NCI-H1092 (cell line): ENCODE data around the gene PSENEN.
A peak's percentile ranks its signal among the peaks of the same experiment; 100 is the strongest.
"Not testable (repeated sequence)": the region's sequence is repeated elsewhere in the genome, so short reads cannot be mapped to it uniquely, and the experiment has no call there.

Experiments
- DNase-seq: peaks from one replicate; lab custom pipeline; 2025; lab: John Stamatoyannopoulos, UW

PSENEN gene

GRCh38 chr19:35751839-35752745, 6.6 kb downstream of the PSENEN start:
- no peak for DNase-seq

DNA sequence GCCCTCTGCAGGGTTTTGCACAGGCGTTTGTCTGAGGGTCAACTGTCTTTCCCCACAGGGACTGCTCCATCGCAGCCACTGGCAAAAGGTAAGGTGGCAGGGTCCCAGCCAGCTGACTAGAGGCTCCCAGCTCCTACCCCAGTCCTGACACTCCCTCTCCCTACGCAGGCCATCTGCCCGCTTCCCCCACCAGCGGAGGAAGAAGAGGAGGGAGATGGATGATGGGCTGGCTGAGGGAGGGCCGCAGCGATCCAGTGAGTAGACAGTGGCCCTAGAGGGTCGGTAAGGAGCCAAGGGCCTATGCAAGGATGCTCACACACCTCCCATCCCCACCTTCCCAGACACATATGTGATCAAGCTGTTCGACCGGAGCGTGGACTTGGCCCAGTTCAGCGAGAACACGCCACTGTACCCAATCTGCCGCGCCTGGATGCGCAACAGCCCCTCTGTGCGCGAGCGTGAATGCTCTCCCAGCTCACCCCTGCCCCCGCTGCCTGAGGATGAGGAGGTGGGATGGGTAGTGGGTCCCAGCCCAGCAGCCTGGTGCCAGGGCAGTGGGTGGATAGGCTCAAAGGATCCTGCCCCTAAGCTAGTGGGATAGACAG, 7.4 kb downstream of the PSENEN start:
- no peak for DNase-seq

GRCh38 chr19:35753634-35754369, 8.4 kb downstream of the PSENEN start:
- no peak for DNase-seq

DNA sequence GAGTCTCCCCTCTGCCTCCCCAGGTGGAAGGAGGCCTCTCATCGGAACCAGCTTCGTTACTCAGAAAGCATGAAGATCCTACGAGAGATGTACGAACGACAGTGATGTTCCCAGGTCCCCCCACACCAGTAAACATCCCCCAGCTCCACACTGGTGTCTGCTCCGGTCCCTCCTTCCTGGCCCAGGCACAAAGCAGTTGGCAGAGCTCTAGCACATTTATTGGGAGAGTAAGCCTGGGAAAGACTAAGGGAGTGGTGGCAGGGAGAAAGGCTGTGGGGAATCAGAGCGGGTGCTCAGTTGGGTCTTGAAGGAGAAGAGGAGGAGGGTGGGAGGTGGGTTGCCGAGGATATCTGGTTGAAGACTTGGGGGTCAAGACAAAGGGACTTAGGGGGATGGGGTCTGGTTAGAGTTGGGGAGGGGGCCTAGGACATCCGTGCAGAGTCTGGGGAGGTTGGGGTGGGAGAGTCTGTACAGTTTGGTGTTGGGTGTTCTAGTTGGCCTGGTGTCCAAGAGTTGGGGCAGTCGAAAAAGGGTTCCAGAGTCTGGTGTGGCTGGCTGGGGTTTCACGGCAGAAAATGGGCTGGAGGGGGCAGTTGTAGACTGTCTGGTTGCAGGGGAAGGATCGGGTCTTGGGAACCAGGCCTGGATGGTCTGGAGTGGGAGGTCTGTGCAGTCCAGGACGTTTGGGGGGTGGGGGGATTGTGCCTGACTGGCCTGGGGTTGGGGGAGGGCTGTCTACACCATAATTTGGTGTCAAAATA, 9.1 kb downstream of the PSENEN start:
- DNase-seq, result no peak

- DNase-seq, result no peak
Measured at GRCh38 chr19:35755131-35755549, 9.7 kb downstream of the PSENEN start.

DNA sequence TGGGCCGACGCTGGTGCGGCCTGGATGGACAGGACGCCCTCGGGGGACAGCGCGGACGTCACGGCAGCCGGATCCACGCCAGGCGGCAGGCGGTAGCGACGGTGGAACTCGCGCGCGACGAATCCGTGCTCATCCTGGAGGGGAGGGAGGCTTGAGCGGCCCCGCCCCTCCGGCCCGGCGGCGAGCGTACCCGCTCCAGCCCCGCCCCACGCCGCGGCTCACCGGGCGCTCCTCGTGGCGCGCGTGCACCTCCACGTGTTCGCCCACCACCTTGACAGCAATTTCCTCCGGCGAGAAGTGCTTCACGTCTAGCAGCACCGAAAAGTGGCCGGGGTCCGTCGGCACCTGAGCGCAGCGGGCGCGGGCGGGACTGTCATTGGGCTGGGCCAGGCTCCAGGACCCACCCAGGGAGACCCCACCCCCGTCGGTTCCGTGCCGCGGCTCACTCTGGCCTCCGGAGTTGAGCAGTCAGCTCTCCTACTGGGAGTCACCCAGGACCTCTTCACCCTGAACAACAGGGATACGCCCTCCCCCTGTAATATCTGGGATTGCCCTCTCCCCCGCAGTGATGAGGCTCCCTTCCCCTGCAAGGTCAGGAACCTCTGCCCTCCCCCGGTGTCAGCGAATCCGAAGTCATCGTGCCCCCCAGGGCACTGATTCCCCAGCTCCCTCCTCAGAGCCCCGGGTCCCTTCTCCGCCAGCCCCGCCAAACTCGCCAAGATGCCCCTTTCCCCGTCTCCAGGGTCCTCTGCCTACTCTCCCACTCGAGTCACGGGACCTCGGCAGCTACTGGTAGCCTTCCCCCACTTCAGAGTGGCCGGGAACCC, 10.3 kb downstream of the PSENEN start:
- no peak for DNase-seq

- DNase-seq, result no peak
Measured at GRCh38 chr19:35756377-35757230, 11.2 kb downstream of the PSENEN start, which contains the start of gene HSPB6. Gene HSPB6, minus strand, starts transcription at chr19:35757029. Its CDS starts 21 bp downstream, at chr19:35757008.

DNA sequence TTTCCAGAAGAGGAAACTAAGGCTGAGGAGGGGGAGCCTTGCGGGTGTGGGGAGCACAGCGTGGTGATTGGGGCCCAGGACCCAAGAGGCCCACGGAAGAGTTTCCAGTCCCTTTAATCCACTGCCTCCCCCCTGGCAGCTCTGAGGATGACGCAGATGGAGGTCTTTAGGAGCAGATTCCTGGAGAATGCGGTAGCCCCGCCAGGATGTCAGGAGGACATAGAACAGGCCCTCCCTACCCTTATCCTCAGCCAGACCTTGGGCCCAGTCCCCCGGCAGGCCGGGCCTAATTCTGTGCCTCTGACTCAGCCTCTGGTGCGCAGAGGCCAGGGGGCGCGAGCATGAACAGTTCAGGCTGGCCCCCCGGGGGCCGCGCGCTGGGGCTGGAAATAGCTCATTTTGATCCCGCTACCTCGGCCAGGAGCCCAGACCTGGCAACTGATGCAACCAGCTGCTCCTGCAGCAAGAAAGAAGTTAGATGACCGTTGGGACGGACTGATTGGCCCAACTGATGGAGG, 11.8 kb downstream of the PSENEN start:
- peak; percentile 63 for DNase-seq

DNA sequence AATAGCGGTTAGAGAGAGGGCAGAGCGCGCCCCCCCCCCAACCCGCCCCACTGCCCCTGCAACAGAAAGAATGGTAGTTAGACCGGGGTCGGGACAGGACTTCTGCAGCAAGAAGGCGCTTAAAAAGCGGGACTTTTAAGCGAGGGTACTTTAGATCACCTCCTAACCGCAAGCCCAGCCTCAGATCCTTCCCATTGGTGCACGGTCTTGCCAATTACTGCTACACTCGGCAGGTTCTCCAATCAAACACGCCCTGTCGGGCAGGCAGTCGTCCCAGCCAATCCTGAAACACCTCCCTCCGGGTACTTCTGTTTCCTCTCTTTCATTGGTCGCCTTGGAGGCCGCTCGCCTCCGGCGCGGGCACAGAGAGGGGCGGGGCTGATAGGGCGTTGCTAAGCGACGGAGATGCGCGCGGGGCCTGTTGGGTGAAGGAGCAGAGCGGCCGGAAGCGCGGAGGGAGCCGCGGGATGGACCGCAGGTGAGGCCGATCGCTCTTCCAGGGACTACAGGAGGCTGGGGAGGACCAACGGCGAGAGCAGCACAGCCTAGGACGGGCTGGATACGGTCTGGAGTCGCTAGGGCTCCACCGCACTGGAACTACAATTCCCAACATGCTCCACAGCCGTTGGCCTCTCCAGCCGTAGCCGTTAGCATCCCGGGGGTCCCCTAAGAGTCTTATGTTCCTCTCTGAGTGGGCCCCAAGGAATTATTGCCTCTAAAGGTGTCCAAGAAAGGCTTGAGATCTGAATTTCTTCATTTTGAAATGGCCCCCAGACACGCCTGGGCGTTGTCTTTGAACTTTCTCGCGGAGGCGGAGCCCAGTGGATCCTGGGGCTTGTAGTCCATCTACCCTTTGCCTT, 12.5 kb downstream of the PSENEN start, which contains the start of gene PROSER3:
Gene PROSER3, plus strand, starts transcription at position 428 of the 860 bp plus-strand sequence. Its CDS starts 40 bp downstream, at position 468.
- peak; percentile 96 for DNase-seq

GRCh38 chr19:35759697-35760096, 14.2 kb downstream of the PSENEN start:
- no peak for DNase-seq

DNA sequence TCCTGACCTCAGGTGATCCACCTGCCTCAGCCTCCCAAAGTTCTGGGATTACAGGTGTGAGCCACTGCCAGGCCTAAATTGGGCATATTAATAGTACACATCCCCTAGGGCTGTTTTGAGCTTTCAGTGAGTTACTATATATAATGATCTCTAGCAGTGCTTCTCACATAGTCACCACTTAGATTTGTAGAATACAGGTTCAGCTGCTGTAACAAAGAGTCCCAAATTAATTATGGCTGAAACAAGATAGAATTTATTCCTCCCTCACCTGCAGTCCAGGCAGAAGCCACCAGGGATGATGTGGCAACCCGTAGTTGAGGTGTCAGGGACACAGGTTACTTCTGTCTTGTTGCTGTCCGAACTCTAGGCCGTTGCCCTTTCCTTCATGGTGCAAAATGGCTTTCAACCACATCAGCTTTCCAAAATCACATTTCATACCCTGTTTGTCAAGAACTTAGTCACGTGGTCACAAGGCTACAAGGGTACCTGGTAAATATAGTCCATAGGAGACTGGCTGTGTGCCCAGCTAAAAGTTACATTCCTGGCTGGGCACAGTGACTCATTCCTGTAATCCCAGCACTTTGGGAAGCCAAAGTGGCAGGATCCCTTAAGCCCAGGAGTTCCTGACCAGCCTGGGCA, 15.4 kb downstream of the PSENEN start:
- no peak for DNase-seq

- no peak for DNase-seq
Measured at GRCh38 chr19:35764432-35765315, 19.2 kb downstream of the PSENEN start.

- no peak for DNase-seq
Measured at GRCh38 chr19:35766571-35767104, 21.2 kb downstream of the PSENEN start.

GRCh38 chr19:35767288-35768081, 22.0 kb downstream of the PSENEN start:
- no peak for DNase-seq

GRCh38 chr19:35768082-35768421, 22.6 kb downstream of the PSENEN start:
- DNase-seq, result no peak

DNA sequence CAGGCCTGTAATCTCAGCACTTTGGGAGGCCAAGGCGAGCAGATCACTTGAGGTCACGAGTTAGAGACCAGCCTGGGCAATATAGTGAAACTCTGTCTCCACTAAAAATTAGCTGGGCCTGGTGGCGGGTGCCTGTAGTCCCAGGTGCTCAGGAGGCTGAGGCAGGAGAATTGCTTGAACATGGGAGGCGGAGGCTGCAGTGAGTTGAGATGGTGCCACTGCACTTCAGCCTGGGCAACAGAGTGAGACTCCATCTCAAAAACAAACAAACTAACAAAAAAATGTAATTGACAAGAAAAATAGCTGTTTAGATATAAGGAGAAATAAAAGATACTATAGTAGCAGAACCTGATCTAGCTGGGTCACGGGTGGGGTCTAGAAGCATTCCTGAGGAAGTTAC, 26.9 kb downstream of the PSENEN start:
- DNase-seq, result not testable (repeated sequence)
